Stimulated activated CD4-positive, alpha-beta T cell treated with anti-CD3 and anti-CD28 coated beads, Interleukin-1b, Interleukin-23, amount 100 ng/mL, for 24 hours (primary cell): ENCODE data around the gene UVSSA.

Experiments used
- DNase-seq, 4 experiments: peaks; one replicate each; pipeline ENCODE4 v3.0.0-alpha.2; 2020; ENCODE audit warnings: low read depth in 4 of 4, low spot score in 1 of 4

The UVSSA gene

GRCh38 chr4:1373892-1374705, 27.1 kb downstream of the UVSSA start:
- DNase-seq: no peak

- DNase-seq: no peak
Observed at GRCh38 chr4:1374706-1375045, 27.7 kb downstream of the UVSSA start.

- DNase-seq: no peak
Observed at GRCh38 chr4:1375051-1375721, 28.2 kb downstream of the UVSSA start.

- DNase-seq: no peak
Observed at GRCh38 chr4:1375761-1376322, 28.8 kb downstream of the UVSSA start.

GRCh38 chr4:1376391-1376840, 29.4 kb downstream of the UVSSA start:
- DNase-seq: no peak

- DNase-seq: no peak
Observed at GRCh38 chr4:1376841-1377605, 30.0 kb downstream of the UVSSA start.

GRCh38 chr4:1377606-1378261, 30.7 kb downstream of the UVSSA start:
- no peak for DNase-seq

- no peak for DNase-seq
Observed at GRCh38 chr4:1378559-1379231, 31.7 kb downstream of the UVSSA start.

- DNase-seq: no peak
Observed at GRCh38 chr4:1379351-1379781, 32.4 kb downstream of the UVSSA start.

GRCh38 chr4:1379801-1380331, 32.9 kb downstream of the UVSSA start:
- DNase-seq: no peak

- DNase-seq: no peak
Observed at GRCh38 chr4:1380368-1381151, 33.6 kb downstream of the UVSSA start.

- DNase-seq: no peak
Observed at GRCh38 chr4:1381181-1381621, 34.2 kb downstream of the UVSSA start.

GRCh38 chr4:1381944-1382541, 35.0 kb downstream of the UVSSA start:
- no peak for DNase-seq

GRCh38 chr4:1382776-1383727, 36.0 kb downstream of the UVSSA start:
- DNase-seq: no peak

GRCh38 chr4:1383728-1384591, 37.0 kb downstream of the UVSSA start:
- DNase-seq: no peak

- no peak for DNase-seq
Observed at GRCh38 chr4:1384675-1385372, 37.8 kb downstream of the UVSSA start.
